ENCODE measurements around the gene DYNC1I1.

- TF ChIP-seq CTCF (IDR thresholded peaks at IDR 0.05; ENCODE audit: low read depth, low read length, missing input control) (no peak), REST (IDR thresholded peaks at IDR 0.05) (no peak), RXRA (IDR thresholded peaks at IDR 0.05) (no peak), GABPA (IDR thresholded peaks at IDR 0.05 in 1 of 2, conservative IDR thresholded peaks at IDR 0.05 in 1 of 2) (no peak), TAF1 (conservative IDR thresholded peaks at IDR 0.05) (no peak), MAX (IDR thresholded peaks at IDR 0.05) (no peak), SP1 (IDR thresholded peaks at IDR 0.05) (no peak), JUND (IDR thresholded peaks at IDR 0.05) (no peak), FOXA1 (IDR thresholded peaks at IDR 0.05) (no peak), RAD21 (IDR thresholded peaks at IDR 0.05) (no peak), YY1 (IDR thresholded peaks at IDR 0.05) (no peak), EGR1 (IDR thresholded peaks at IDR 0.05; ENCODE audit: low read depth in 2 of 2) (no peak), FOXA2 (IDR thresholded peaks at IDR 0.05) (no peak)
These were observed 316.2 kb downstream of the DYNC1I1 start for GRCh38 chr7:96088579-96088978.
